ENCODE measurements around the gene ODAPH. TPM values are rescaled to one million over a fixed set of nuclear protein-coding genes. Genes with fewer than 3 reads are reported as not detected.
"Not testable (repeated sequence)": the region's sequence is repeated elsewhere in the genome, so short reads cannot be mapped to it uniquely, and the experiment has no call there.

Gene ODAPH, protein sequence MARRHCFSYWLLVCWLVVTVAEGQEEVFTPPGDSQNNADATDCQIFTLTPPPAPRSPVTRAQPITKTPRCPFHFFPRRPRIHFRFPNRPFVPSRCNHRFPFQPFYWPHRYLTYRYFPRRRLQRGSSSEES
- total RNA-seq: not detected

DNA sequence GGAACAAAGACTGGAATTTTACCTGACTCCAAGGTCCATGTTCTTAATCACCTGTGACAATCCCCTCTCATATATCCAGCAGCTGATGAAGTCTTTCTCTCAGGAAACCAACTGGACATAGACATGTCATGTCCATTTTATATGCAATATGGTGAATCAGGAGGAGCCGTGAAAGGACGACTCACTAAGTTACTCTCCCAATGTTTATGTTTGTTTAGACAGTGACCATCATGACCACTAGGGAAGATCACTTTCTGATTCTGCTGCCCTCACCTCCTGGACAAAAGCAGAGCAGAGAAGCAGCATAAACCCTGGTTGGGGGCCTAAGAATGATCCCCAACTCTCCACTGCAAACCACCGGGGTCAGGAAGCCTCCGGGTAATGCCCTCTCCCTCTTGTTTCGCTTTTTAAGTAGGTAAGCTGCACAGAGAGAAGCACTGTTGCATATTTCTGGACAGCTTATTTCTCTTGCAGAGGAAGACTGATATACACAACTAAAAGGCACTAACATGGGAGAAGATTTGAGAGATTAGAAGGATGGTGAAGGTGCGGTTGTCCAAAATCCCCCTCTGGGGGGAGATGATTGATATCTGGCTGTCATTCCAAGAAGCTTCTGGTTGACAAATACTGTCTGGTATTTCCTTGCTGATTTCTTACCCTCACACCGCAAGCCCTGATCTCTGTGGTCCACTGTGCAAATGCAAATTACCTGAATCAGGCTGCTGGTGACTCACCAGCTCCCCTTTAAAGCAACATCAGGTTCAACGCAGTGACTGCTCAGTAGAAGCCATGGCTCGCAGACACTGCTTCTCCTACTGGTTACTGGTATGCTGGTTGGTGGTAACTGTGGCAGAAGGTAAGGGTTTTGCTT lies at the start of gene ODAPH:
Gene ODAPH, plus strand, starts transcription at position 773 of the 871 bp plus-strand sequence. Its CDS starts 17 bp downstream, at position 790.
- DNase-seq: no peak
- TF ChIP-seq POLR2A (IDR thresholded peaks at IDR 0.05): no peak
- TF ChIP-seq, protein P1, sequence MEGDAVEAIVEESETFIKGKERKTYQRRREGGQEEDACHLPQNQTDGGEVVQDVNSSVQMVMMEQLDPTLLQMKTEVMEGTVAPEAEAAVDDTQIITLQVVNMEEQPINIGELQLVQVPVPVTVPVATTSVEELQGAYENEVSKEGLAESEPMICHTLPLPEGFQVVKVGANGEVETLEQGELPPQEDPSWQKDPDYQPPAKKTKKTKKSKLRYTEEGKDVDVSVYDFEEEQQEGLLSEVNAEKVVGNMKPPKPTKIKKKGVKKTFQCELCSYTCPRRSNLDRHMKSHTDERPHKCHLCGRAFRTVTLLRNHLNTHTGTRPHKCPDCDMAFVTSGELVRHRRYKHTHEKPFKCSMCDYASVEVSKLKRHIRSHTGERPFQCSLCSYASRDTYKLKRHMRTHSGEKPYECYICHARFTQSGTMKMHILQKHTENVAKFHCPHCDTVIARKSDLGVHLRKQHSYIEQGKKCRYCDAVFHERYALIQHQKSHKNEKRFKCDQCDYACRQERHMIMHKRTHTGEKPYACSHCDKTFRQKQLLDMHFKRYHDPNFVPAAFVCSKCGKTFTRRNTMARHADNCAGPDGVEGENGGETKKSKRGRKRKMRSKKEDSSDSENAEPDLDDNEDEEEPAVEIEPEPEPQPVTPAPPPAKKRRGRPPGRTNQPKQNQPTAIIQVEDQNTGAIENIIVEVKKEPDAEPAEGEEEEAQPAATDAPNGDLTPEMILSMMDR (IDR thresholded peaks at IDR 0.05): no peak
- Histone ChIP-seq H3K4me1 (no peaks in the 10 kb centered on the region), H3K36me3 (no peaks in the 10 kb centered on the region), H3K9me3 (no peaks in the 10 kb centered on the region), H3K27ac (no peak within 1 kb of the TSS), H3K27me3 (no peaks in the 10 kb centered on the region), H3K4me3 (no peak within 1 kb of the TSS)
- intact Hi-C loops (cut with DNase I; ENCODE audit: low total_unique reads): no loop called here

DNA sequence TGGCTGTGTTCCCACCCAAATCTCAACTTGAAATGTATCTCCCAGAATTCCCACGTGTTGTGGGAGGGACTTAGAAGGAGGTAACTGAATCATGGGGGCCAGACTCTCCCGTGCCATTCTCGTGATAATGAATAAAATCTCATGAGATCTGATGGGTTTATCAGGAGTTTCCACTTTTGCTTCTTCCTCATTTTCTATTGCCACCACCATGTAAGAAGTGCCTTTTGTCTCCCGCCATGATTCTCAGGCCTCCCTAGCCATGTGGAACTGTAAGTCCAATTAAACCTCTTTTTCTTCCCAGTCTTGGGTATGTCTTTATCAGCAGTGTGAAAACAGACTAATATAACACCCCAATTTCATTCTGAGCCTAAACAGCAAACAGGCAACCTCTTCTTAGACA lies 46.3 kb upstream of the ODAPH start:
- intact Hi-C loops (cut with DNase I; ENCODE audit: low total_unique reads); H3K4me1 ChIP-seq; H3K36me3 ChIP-seq; H3K27me3 ChIP-seq; H3K27ac ChIP-seq; H3K9me3 ChIP-seq; DNase-seq; H3K4me3 ChIP-seq: not testable (repeated sequence)

DNA sequence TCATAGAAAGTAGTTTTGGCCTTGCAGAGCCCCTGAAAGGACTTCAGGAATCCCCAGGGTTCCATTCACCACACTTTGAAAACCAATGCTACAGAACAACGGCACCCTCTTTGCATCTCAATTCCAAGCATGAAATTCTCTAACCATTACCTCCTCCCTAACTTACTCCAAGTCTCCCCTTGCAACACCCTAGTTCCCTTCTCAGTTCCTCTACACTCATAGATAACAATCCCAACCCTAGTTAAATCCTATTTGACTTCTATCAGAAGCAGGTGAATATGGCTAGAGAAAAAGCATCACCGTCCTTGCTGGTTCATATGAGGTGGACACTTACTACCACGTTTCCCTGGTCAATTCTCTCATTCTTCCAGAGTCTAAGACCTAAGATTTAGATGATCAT lies 44.0 kb upstream of the ODAPH start:
- intact Hi-C loops (cut with DNase I; ENCODE audit: low total_unique reads): no loop called here
- no peak overlapping the region for H3K27ac ChIP-seq
- no peaks in the 10 kb centered on the region for H3K27me3 ChIP-seq
- H3K4me3 ChIP-seq: no peak overlapping the region
- H3K4me1 ChIP-seq: peaks cover 0 to 8% of the 10 kb centered on the region in 2 donors
- TF ChIP-seq POLR2A (IDR thresholded peaks at IDR 0.05): no peak
- TF ChIP-seq, protein P1 (IDR thresholded peaks at IDR 0.05): no peak
- DNase-seq: no peak
- no peaks in the 10 kb centered on the region for H3K36me3 ChIP-seq
- H3K9me3 ChIP-seq: no peaks in the 10 kb centered on the region

DNA sequence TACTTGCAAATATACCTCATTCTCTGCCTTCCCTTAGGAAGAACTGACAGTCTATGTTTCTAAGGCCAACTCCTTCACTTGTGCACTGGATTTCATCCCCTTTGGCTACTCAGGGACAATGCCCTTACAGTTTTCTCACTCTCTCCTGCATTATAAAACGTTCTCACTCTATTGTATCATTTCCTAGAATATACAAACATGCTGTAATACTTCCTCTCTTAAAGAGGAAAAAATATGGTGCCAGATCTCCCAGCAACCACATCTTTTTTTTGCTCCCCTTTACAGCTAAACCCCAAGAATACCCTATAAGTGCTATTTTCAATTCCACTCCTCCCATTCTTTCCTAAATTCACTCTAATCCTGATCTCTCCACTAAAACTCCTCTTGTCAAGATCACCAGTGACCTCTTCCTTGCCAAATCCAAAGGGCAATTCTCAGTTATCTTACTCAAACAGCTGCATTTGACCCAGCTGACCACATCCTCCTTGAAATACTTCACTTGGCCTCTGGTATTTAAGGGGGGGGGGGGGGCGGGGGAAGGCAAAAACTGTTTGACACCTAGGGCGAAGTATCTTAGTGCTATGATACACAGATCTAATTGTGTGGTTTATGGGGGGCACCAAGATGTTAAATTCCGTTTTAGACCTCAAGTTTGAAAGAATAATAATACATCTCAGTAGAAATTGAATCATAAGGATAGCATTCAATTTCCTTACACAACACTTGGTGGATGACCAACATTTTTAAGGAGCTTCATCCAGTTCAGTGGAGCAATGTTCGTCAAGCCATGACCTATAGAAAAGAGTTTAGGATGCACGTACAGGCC lies 43.3 kb upstream of the ODAPH start:
- TF ChIP-seq POLR2A (IDR thresholded peaks at IDR 0.05): no peak
- TF ChIP-seq, protein P1 (IDR thresholded peaks at IDR 0.05): no peak
- no peaks in the 10 kb centered on the region for H3K27me3 ChIP-seq
- peaks cover 0 to 8% of the 10 kb centered on the region in 2 donors for H3K4me1 ChIP-seq
- H3K36me3 ChIP-seq: no peaks in the 10 kb centered on the region
- peak overlapping the region; percentile 89 to 95 for H3K27ac ChIP-seq
- H3K9me3 ChIP-seq: no peaks in the 10 kb centered on the region
- no peak for DNase-seq
- H3K4me3 ChIP-seq: peak overlapping the region; percentile 70 to 96
- intact Hi-C loops (cut with DNase I; ENCODE audit: low total_unique reads): no loop called here

DNA sequence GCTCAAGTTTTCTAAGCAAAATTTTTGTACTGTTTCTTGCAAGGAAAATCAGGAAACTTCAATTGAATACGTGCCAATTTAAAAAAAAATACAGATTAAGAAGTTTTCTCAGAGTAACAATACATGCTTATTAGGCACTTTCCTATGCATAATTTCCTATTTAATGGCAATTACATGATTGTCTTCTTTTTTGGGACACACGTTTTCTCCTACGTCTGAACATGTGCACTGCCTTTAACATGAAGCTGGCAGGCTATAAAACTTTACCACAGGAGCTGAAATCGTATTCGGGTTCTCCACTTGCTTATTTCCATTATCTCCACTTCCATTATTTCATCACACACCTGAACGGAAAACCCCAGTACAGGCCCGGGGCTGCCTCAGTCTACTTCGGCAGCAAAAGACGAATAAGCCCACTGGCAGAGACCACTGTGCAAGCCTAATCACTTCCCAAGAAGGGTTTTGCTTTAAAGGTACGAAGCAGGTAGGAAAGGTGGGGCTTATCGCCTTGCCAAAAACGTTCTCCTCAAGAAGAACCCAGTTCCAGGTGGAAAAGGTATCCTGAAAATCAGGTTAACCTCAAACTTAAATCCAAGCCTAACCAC lies 42.2 kb upstream of the ODAPH start:
- TF ChIP-seq, protein P1 (IDR thresholded peaks at IDR 0.05): no peak
- no peak for TF ChIP-seq POLR2A (IDR thresholded peaks at IDR 0.05)
- H3K9me3 ChIP-seq: no peaks in the 10 kb centered on the region
- no peaks in the 10 kb centered on the region for H3K36me3 ChIP-seq
- DNase-seq: peak in 1 of 2 donors; percentile 14
- H3K27ac ChIP-seq: peak overlapping the region; percentile 89 to 95
- peak overlapping the region; percentile 70 to 96 for H3K4me3 ChIP-seq
- H3K27me3 ChIP-seq: no peaks in the 10 kb centered on the region
- intact Hi-C loops (cut with DNase I; ENCODE audit: low total_unique reads): no loop called here
- peaks cover 0 to 8% of the 10 kb centered on the region in 2 donors for H3K4me1 ChIP-seq
